ENCODE measurements around the gene SLC25A34. TPM values are rescaled to one million over a fixed set of nuclear protein-coding genes. Genes with fewer than 3 reads are reported as not detected.

The SLC25A34 gene
- total RNA-seq, 2 donors from 2014 or later = 0.23 to 1.9 TPM

GRCh38 chr1:15727021-15727420 lies 9.0 kb upstream of the SLC25A34 start:
- Mint-ChIP-seq H3K27ac (no peak overlapping the region), H3K36me3 (no peaks in the 10 kb centered on the region), H3K9me3 (no peaks in the 10 kb centered on the region)
- DNase-seq (ENCODE audit: low spot score in 2 of 2) = no peak
- no peak for ATAC-seq

DNA sequence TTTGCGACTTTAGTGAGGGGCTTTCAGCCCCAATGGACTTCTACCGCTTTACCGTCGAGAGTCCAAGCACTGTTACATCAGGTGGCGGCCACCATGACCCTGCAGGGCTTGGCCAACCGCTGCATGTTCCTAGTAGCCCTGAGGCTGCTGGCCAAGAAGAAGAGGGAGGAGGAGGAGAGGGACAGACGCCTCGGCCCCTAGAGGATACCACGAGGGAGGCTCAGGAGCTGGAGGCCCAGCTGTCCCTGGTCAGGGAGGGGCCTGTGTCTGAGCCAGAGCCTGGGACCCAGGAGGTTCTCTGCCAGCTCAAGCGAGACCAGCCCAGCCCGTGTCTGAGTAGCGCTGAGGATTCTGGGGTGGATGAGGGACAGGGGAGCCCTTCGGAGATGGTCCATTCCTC lies 8.6 kb upstream of the SLC25A34 start:
- no peak for ATAC-seq
- DNase-seq (ENCODE audit: low spot score in 2 of 2) = no peak
- Mint-ChIP-seq H3K9me3 (no peaks in the 10 kb centered on the region), H3K36me3 (no peaks in the 10 kb centered on the region), H3K27ac (peak overlapping the region in 1 of 2 donors; percentile 14)

GRCh38 chr1:15727866-15728534 lies 8.1 kb upstream of the SLC25A34 start:
- no peak for DNase-seq (ENCODE audit: low spot score in 2 of 2)
- Mint-ChIP-seq H3K36me3 (no peaks in the 10 kb centered on the region), H3K27ac (peak overlapping the region in 1 of 2 donors; percentile 36), H3K9me3 (no peaks in the 10 kb centered on the region)
- ATAC-seq = no peak

DNA sequence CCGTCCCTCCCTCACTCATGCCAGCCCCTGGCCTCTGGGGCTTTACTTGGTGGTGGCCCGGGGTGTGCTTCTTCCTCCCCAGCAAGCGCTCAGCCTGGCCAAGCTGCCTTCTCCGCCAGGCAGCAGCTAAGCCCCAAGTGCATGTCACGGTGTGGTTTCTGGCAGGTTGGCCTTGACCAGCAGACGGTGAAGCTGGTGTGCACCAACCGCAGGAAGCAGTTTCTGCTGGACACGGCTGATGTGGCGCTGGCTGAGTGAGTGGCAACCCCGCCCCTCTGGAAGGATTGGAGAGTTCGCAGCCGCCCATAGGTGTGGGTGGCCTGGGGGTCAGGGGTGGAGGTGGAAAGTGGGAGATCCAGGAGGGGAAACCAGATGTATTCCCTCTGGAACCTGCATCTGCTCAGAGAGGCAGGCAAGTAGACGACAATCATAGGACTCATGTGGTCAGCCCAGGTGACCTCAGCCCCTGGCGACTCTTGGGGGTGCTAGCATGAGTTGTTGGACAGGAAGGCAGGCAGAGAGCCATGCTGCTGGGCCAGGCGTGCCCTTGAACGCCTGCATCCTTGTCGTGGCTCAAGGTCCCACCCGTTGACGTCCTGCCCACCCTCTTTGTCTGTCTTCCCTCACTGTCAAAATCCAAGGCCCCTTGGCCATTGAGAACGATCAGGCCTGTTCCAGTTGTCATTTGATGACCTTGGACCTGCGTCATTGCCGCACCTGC lies 7.0 kb upstream of the SLC25A34 start:
- Mint-ChIP-seq H3K27ac (no peak overlapping the region), H3K36me3 (no peaks in the 10 kb centered on the region), H3K9me3 (no peaks in the 10 kb centered on the region)
- ATAC-seq (no peak), DNase-seq (ENCODE audit: low spot score in 2 of 2) (no peak)

DNA sequence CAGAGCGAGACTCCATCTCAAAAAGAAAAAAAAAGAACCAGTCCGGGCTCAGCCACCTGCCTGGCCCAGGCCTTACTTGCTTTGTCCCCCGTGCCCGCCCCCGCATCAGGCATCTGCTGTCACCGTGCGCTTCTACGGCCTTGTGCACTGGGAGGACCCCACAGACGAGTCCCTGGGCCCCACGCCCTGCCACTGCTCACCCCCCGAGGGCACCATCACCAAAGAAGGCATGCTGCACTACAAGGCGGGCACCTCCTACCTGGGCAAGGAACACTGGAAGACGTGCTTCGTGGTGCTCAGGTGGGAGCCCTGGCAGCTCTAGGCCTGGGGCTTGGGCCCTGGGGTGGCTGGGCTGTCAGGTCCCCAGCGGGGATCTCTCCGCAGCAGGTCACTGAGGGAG lies 5.6 kb upstream of the SLC25A34 start:
- ATAC-seq = no peak

GRCh38 chr1:15730936-15731335 lies 5.1 kb upstream of the SLC25A34 start:
- DNase-seq (ENCODE audit: low spot score in 2 of 2) (no peak), ATAC-seq (no peak)
- H3K27ac Mint-ChIP-seq = no peak overlapping the region
- no peaks in the 10 kb centered on the region for H3K9me3 Mint-ChIP-seq
- H3K36me3 Mint-ChIP-seq = no peaks in the 10 kb centered on the region

More for the DNA sequence above, 5.6 kb upstream of the SLC25A34 start:
- Mint-ChIP-seq H3K27ac (no peak overlapping the region), H3K9me3 (no peaks in the 10 kb centered on the region), H3K36me3 (no peaks in the 10 kb centered on the region)
- no peak for DNase-seq (ENCODE audit: low spot score in 2 of 2)

DNA sequence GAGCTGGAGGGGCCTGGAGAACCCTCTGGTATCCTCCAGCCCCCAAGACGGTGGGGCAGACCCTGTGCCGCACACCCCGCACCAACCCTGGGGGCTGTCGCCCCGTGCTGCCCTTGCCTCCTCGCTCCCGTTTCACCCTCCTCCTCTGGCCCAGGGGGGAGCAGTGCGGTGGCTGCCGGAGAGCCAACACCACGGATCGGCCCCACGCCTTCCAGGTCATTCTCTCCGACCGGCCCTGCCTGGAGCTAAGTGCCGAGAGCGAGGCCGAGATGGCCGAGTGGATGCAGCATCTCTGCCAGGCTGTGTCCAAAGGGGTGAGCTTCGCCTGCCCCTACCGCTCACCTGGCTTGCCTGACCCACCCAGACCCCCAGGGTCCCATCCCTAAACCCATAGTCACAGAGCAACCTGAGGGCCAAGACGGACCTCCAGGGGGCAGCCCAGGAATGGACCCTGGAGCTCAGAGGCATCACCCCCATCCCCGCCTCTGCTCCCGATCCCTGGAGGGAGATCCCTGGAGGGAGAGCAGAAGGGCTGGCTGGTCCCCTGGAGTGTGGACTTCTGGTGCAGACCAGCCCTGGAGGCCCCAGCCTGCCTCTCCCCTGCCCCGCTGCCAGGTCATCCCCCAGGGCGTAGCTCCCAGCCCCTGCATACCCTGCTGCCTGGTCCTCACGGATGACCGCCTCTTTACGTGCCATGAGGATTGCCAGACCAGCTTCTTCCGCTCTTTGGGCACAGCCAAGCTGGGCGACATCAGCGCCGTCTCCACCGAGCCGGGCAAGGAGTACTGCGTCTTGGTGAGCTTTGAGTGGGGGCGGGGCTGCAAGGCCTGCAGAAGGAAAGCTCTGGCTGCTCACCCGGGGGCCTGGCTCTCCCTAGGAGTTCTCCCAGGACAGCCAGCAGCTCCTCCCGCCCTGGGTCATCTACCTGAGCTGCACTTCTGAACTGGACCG lies 4.0 kb upstream of the SLC25A34 start:
- H3K9me3 Mint-ChIP-seq = no peaks in the 10 kb centered on the region
- H3K27ac Mint-ChIP-seq = peak overlapping the region in 1 of 2 donors; percentile 75
- ATAC-seq (no peak), DNase-seq (ENCODE audit: low spot score in 2 of 2) (no peak)
- H3K36me3 Mint-ChIP-seq = no peaks in the 10 kb centered on the region

GRCh38 chr1:15732686-15733081 lies 3.4 kb upstream of the SLC25A34 start:
- H3K36me3 Mint-ChIP-seq = no peaks in the 10 kb centered on the region
- ATAC-seq = no peak
- peak overlapping the region; percentile 57 to 75 for H3K27ac Mint-ChIP-seq
- no peak for DNase-seq (ENCODE audit: low spot score in 2 of 2)
- H3K9me3 Mint-ChIP-seq = no peaks in the 10 kb centered on the region

DNA sequence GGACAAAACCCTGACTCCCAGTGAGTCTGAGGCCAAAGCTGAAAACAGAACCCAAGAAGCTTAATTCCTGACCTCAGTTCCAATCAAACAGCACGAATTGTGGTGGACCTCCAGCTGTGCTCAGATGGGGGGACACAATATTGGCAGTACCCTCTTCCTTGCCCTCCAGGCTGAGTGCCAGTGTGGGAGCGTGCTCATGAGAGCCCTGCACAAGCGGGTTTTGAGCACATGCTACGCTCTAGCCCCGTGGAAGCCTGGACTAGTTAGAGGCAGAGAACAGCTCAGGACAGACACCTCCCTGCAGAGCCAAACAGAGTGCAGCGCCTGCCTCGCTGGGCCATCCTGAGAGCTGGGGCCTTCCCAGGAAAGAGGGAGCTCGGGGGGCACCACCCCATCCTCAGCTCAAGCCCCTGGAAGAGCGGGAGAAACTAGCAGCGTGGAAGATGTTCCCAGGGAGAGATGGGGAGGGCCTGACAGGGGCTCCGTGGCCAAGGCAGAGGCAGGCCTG lies 2.8 kb upstream of the SLC25A34 start:
- peak overlapping the region; percentile 57 to 75 for H3K27ac Mint-ChIP-seq
- no peaks in the 10 kb centered on the region for H3K36me3 Mint-ChIP-seq
- DNase-seq (ENCODE audit: low spot score in 2 of 2) = no peak
- H3K9me3 Mint-ChIP-seq = no peaks in the 10 kb centered on the region
- ATAC-seq = no peak

DNA sequence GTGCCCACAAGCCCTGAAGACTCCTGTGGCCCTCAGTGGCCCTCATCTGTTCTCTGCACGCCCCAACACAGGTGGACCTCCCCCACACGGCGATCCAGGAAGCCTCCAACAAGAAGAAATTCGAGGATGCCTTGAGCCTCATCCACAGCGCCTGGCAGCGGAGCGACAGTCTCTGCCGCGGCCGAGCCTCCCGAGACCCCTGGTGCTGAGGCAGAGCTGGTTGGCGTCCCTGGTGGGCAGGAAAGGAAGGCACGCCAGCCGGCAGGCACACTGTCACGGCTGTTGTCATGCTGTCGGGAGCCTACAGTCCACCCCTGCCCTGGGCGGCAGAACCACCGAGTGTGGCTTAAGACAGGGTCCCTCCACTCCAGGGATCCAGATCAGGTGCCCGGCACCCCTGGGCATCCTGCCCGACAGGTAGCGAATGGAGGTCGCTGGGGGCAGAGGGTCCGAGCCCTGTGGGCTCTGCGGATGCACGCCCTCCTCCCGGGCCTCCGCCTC lies 2.3 kb upstream of the SLC25A34 start:
- DNase-seq (ENCODE audit: low spot score in 2 of 2) (no peak), ATAC-seq (no peak)
- no peaks in the 10 kb centered on the region for H3K9me3 Mint-ChIP-seq
- H3K36me3 Mint-ChIP-seq = no peaks in the 10 kb centered on the region
- H3K27ac Mint-ChIP-seq = peak overlapping the region; percentile 57 to 75

DNA sequence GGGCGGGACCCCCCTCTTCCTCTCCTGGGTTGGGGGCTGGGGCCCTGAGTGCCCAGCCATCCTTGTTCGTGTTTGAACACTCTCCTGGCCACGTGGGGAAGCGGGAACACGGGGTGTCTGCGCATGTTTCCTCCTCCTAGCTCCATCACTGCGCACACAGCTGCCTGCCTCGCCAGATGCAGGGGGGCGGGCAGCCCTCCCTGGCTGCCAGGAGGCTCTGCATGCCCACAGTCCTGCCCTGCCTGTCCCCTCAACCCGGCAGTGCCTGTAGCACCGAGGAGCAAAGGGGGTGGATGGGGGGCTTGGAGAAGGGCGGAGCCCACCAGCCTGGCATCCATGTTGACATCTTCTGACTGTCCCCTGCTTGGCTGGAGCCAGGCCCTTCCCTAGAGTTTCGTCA lies 1.8 kb upstream of the SLC25A34 start:
- ATAC-seq (no peak), DNase-seq (ENCODE audit: low spot score in 2 of 2) (no peak)
- Mint-ChIP-seq H3K36me3 (no peaks in the 10 kb centered on the region), H3K27ac (no peak overlapping the region), H3K9me3 (no peaks in the 10 kb centered on the region)

DNA sequence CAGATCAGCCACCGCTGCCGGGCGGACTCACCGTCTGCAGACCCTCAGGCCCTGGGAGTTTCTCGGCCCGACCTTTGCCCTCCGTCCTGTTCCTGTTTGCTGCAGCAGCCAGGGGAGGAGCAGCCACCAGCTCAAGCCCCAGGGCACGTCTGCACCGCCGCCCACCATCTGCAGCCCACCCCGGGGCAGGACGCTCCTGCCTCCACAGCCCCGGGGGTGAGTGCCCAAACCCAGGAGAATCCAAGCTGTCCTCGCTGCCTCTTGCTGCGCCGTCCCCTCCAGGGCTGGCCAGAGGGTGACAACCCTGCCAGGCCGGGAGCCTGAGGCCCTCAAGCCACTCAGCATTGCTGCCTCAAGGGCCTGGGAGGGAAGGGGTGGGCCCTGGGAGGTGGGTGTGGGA lies 1.2 kb upstream of the SLC25A34 start:
- Mint-ChIP-seq H3K27ac (no peak overlapping the region), H3K9me3 (no peaks in the 10 kb centered on the region), H3K36me3 (no peaks in the 10 kb centered on the region)
- ATAC-seq (no peak), DNase-seq (ENCODE audit: low spot score in 2 of 2) (no peak)

DNA sequence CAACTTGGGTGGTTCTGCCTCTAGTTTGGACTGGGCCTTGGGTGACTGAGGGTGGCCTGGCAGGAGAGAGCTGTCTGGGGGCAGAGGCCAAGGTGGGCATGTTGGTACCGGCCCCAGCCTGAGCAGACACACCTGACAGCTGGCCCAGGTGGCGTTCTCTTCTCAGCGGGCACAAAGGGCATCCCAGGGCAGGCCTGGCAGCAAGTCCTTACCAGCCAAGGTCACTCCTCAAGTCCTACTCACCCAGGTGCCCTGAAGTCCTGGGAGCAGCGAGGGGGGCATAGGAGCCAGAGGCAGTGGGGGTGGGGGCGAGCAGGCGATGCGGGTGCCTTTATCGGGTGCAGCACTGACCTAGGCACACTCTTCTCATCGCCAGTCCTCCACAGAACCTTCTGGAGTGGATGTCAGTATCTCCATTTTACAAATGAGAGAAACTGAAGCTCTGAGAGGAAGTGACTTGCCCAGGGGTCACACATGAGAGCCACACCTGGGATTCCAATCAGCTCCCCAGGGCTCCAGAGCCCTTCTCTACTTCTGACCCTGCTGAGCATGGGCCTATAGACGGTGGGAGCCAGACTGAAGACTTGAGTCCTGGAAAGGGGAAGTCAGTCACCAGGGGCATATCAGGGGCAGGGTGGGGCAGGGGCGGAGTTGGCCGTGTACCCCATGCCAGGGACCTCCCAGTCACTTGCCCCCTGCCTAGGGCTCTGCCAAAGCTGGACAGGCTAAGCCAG lies 587 bp upstream of the SLC25A34 start:
- Mint-ChIP-seq H3K9me3 (no peaks in the 10 kb centered on the region), H3K27ac (no peak overlapping the region), H3K36me3 (no peaks in the 10 kb centered on the region)
- no peak for ATAC-seq
- DNase-seq (ENCODE audit: low spot score in 2 of 2) = no peak

DNA sequence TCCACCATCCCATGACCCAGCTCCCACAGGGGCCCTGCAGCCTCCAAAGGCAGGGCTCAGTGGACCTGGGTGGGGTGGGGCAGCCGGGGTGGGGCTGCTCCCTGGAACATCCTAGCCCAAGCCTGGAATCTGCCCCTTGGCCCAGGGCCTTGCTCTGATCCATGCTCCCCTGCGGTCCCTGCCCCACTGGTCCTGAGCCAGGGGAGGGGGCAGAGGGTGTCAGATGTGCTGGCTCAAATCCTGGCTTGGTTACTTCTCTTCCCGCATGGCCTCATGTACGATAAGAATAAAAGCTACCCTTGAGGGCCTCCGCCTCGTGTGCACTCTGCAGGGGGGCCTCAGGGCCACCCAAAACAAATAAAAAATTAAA lies 819 bp downstream of the SLC25A34 start:
- ATAC-seq (no peak), DNase-seq (ENCODE audit: low spot score in 2 of 2) (no peak)
- peak overlapping the region in 1 of 2 donors; percentile 26 for H3K27ac Mint-ChIP-seq
- H3K9me3 Mint-ChIP-seq = no peaks in the 10 kb centered on the region
- no peaks in the 10 kb centered on the region for H3K36me3 Mint-ChIP-seq

DNA sequence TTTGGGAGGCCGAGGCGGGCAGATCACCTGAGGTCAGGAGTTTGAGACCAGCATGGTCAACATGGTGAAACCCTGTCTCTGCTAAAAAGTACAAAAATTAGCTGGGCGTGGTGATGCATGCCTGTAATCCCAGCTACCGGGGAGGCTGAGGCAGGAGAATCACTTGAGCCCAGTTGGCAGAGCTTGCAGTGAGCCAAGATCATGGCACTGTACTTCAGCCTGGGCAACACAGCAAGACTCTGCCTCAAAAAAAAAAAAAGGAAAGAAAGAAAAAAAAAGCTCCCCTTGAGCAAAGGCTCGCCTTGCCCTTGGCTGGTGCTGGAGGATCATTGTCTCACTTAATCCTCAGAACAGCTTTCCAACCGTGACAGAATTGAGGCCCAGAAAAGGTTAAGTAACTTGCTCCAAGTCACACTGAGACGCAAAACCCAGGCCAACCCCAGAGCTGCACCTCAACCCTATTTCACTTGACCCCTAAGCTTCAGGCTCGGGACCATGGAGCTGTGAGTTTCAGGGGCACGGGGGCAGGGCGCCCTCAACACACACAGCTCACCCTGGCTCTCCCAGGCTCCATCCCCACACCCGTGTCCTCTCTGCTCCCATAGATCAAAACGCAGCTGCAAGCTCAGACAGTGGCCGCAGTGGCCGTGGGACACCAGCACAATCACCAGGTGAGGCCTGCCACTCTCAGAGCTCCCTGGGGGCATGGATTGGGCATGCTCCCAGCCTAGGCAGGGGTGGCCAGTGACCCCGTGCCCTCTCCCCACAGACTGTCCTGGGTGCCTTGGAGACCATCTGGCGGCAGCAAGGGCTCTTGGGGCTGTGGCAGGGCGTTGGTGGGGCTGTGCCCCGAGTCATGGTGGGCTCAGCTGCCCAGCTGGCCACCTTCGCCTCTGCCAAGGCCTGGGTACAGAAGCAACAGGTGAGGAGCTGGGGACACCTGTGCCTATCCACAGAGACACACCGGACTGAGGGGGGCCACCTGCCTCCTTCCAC lies 1.6 kb downstream of the SLC25A34 start:
- ATAC-seq (no peak), DNase-seq (ENCODE audit: low spot score in 2 of 2) (no peak)
- Mint-ChIP-seq H3K9me3 (no peaks in the 10 kb centered on the region), H3K36me3 (no peaks in the 10 kb centered on the region), H3K27ac (peak overlapping the region; percentile 26 to 79)

All from activated naive CD4-positive, alpha-beta T cell treated with anti-CD3 and anti-CD28 coated beads, Interleukin-2, amount 50 U/mL, for 72 hours (primary cell).